HEK293 (cell line): ENCODE measurements around the gene TRMT112.

ENCODE experiments used
- GLIS2 ChIP-seq: fragments of 450-650 bp; formaldehyde crosslinking; IDR thresholded peaks from 2 replicates; pipeline ENCODE4 v1.5.1; 2016; ENCODE audit warnings: missing biosample characterization, missing genetic modification characterization
- KLF7 ChIP-seq: fragments of 450-650 bp; formaldehyde crosslinking; IDR thresholded peaks from 2 replicates; pipeline ENCODE4 v1.5.1; 2016; ENCODE audit warnings: missing biosample characterization, missing genetic modification characterization, borderline replicate concordance
- KLF9 ChIP-seq: fragments of 450-650 bp; formaldehyde crosslinking; IDR thresholded peaks from 2 replicates; pipeline ENCODE4 v1.5.1; 2016; ENCODE audit warnings: missing biosample characterization, missing genetic modification characterization, low read depth
- MEIS1 ChIP-seq: sonication (generic); formaldehyde crosslinking; IDR thresholded peaks from 2 replicates; pipeline ENCODE4 v1.8.1; 2022; ENCODE audit warnings: missing genetic modification reagents, mild to moderate bottlenecking, borderline replicate concordance
- PBX3 ChIP-seq: sonication (generic); formaldehyde crosslinking; IDR thresholded peaks from 2 replicates; pipeline ENCODE4 v1.8.1; 2022; ENCODE audit warnings: mild to moderate bottlenecking, moderate library complexity, missing genetic modification reagents
- TRIM28 ChIP-seq: IDR thresholded peaks from 2 replicates; pipeline ENCODE4 v1.6.1; 2011; ENCODE audit warnings: low read length, control low read depth, borderline replicate concordance
- ZBTB6 ChIP-seq: fragments of 450-650 bp; formaldehyde crosslinking; IDR thresholded peaks from 2 replicates; pipeline ENCODE4 v1.5.1; 2017; ENCODE audit warnings: missing biosample characterization, missing genetic modification characterization
- ZNF146 ChIP-seq: fragments of 450-650 bp; formaldehyde crosslinking; IDR thresholded peaks from 2 replicates; pipeline ENCODE4 v1.5.1; 2016; ENCODE audit warnings: missing biosample characterization, missing genetic modification characterization
- ZNF16 ChIP-seq: fragments of 450-650 bp; formaldehyde crosslinking; IDR thresholded peaks from 2 replicates; pipeline ENCODE4 v1.5.1; 2016; ENCODE audit warnings: low read depth, missing biosample characterization, missing genetic modification characterization
- ZNF19 ChIP-seq: fragments of 450-650 bp; formaldehyde crosslinking; IDR thresholded peaks from 2 replicates; pipeline ENCODE4; 2016; ENCODE audit warnings: missing biosample characterization, missing genetic modification characterization, low read depth
- ZNF248 ChIP-seq: fragments of 450-650 bp; formaldehyde crosslinking; IDR thresholded peaks from 2 replicates; pipeline ENCODE4 v1.5.1; 2017; ENCODE audit warnings: missing biosample characterization, missing genetic modification characterization
- ZNF280D ChIP-seq: fragments of 450-650 bp; formaldehyde crosslinking; IDR thresholded peaks from 2 replicates; pipeline ENCODE4 v1.5.1; 2016; ENCODE audit warnings: missing biosample characterization, missing genetic modification characterization
- ZNF302 ChIP-seq: fragments of 450-650 bp; formaldehyde crosslinking; IDR thresholded peaks from 2 replicates; pipeline ENCODE4 v1.5.1; 2016; ENCODE audit warnings: missing biosample characterization, missing genetic modification characterization, low read depth
- ZNF341 ChIP-seq: fragments of 450-650 bp; formaldehyde crosslinking; IDR thresholded peaks from 2 replicates; pipeline ENCODE4; 2016; ENCODE audit warnings: low read depth, missing biosample characterization, missing genetic modification characterization
- ZNF37A ChIP-seq: fragments of 450-650 bp; IDR thresholded peaks from 2 replicates; pipeline ENCODE4 v1.5.1; 2018; ENCODE audit warnings: missing biosample characterization, missing genetic modification characterization
- ZNF621 ChIP-seq: fragments of 450-650 bp; formaldehyde crosslinking; IDR thresholded peaks from 2 replicates; pipeline ENCODE4 v1.5.1; 2017; ENCODE audit warnings: missing biosample characterization, missing genetic modification characterization
- ZNF626 ChIP-seq: fragments of 450-650 bp; sonication (Bioruptor Pico); formaldehyde crosslinking; IDR thresholded peaks from 2 replicates; pipeline ENCODE4 v1.5.1; 2018; ENCODE audit warnings: missing biosample characterization, missing genetic modification characterization, inconsistent platforms
- ZNF670 ChIP-seq: fragments of 450-650 bp; formaldehyde crosslinking; IDR thresholded peaks from 2 replicates; pipeline ENCODE4 v1.5.1; 2016; ENCODE audit warnings: missing biosample characterization, missing genetic modification characterization, low read depth
- ZNF707 ChIP-seq: fragments of 450-650 bp; formaldehyde crosslinking; IDR thresholded peaks from 2 replicates; pipeline ENCODE4 v1.5.1; 2016; ENCODE audit warnings: missing biosample characterization, missing genetic modification characterization
- ZNF792 ChIP-seq: fragments of 450-650 bp; formaldehyde crosslinking; IDR thresholded peaks from 2 replicates; pipeline ENCODE4 v1.5.1; 2016; ENCODE audit warnings: missing biosample characterization, missing genetic modification characterization
- ZNF830 ChIP-seq: fragments of 450-650 bp; IDR thresholded peaks from 2 replicates; pipeline ENCODE4 v1.5.0; 2018; ENCODE audit warnings: missing biosample characterization, missing genetic modification characterization, low read depth, mild to moderate bottlenecking, moderate library complexity
- ZSCAN18 ChIP-seq: fragments of 450-650 bp; formaldehyde crosslinking; IDR thresholded peaks from 2 replicates; pipeline ENCODE4 v1.5.1; 2016; ENCODE audit warnings: missing biosample characterization, missing genetic modification characterization
- ZSCAN4 ChIP-seq: fragments of 450-650 bp; formaldehyde crosslinking; IDR thresholded peaks from 2 replicates; pipeline ENCODE4 v1.5.1; 2017; ENCODE audit warnings: missing biosample characterization, missing genetic modification characterization
- TF ChIP-seq, protein P1 (sequence below): fragments of 450-650 bp; formaldehyde crosslinking; IDR thresholded peaks from 2 replicates; pipeline ENCODE4 v1.5.1; 2017; ENCODE audit warnings: missing biosample characterization, missing genetic modification characterization

The TRMT112 gene

GRCh38 chr11:64356498-64357411, 39.4 kb upstream of the TRMT112 start (continued):
- no peak for TF ChIP-seq ZSCAN4
- no peak for TF ChIP-seq ZNF626
- TF ChIP-seq ZNF670 (tag by site-specific recombination) = no peak
- TF ChIP-seq ZNF16 = no peak
- TF ChIP-seq ZNF621 (tag by site-specific recombination) = no peak
- no peak for TF ChIP-seq ZNF302 (tag by site-specific recombination)
- TF ChIP-seq TRIM28 = no peak
- no peak for TF ChIP-seq PBX3 (CRISPR knock-in tag)
- no peak for TF ChIP-seq KLF9 (tag by site-specific recombination)
- TF ChIP-seq ZNF341 (tag by site-specific recombination) = peak; percentile 65
- no peak for TF ChIP-seq ZNF707
- TF ChIP-seq ZNF37A = no peak
- TF ChIP-seq ZNF830 (tag by site-specific recombination) = no peak
- no peak for TF ChIP-seq ZSCAN18 (tag by site-specific recombination)
- no peak for TF ChIP-seq MEIS1 (CRISPR knock-in tag)
- no peak for TF ChIP-seq ZNF280D (tag by site-specific recombination)
- TF ChIP-seq GLIS2 = 0 out of 2 replicates have a peak, but pooled peaks have one; percentile 15
- no peak for TF ChIP-seq ZBTB6
- TF ChIP-seq ZNF146 = no peak
- TF ChIP-seq ZNF248 (tag by site-specific recombination) = no peak
- TF ChIP-seq ZNF19 = no peak
- TF ChIP-seq ZNF792 (tag by site-specific recombination) = no peak
- TF ChIP-seq KLF7 (tag by site-specific recombination) = no peak
- TF ChIP-seq, protein P1, sequence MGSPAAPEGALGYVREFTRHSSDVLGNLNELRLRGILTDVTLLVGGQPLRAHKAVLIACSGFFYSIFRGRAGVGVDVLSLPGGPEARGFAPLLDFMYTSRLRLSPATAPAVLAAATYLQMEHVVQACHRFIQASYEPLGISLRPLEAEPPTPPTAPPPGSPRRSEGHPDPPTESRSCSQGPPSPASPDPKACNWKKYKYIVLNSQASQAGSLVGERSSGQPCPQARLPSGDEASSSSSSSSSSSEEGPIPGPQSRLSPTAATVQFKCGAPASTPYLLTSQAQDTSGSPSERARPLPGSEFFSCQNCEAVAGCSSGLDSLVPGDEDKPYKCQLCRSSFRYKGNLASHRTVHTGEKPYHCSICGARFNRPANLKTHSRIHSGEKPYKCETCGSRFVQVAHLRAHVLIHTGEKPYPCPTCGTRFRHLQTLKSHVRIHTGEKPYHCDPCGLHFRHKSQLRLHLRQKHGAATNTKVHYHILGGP (tag by site-specific recombination) = no peak
